ENCODE data around the gene IREB2.

IREB2 gene

DNA sequence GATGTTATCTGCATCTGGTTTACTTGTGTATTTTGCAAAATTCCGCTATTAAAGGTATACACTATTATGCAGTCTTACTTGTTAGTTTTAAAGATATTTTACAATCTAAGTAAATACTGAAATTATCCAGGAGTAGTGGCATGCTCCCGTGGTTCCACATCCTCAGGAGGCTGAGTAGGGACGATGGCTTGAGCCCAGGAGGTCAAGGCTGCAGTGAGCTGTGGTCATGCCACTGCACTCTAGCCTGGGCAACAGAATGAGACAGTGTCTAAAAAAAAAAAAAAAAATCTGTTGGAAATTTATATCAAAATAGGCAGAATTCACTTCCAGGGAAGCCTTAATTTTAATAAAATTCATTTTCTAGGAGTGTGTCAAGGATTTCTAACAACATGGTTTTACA, 41.6 kb downstream of the IREB2 start:
- TF ChIP-seq FOXP2 (optimal IDR thresholded peaks at IDR 0.05; ENCODE audit: borderline replicate concordance, extremely low read depth, extremely low read length, insufficient read depth) (no peak), SIN3A (IDR thresholded peaks at IDR 0.05; ENCODE audit: borderline replicate concordance, insufficient read depth, low read length) (no peak), POLR2AphosphoS5 (IDR thresholded peaks at IDR 0.05; ENCODE audit: low read depth, low read length) (no peak), REST (IDR thresholded peaks at IDR 0.05; ENCODE audit: insufficient read depth in 1 of 2, low read depth in 2 of 2, low read length in 2 of 2) (no peak), TAF1 (IDR thresholded peaks at IDR 0.05; ENCODE audit: borderline replicate concordance, insufficient read depth, low read length) (no peak)

DNA sequence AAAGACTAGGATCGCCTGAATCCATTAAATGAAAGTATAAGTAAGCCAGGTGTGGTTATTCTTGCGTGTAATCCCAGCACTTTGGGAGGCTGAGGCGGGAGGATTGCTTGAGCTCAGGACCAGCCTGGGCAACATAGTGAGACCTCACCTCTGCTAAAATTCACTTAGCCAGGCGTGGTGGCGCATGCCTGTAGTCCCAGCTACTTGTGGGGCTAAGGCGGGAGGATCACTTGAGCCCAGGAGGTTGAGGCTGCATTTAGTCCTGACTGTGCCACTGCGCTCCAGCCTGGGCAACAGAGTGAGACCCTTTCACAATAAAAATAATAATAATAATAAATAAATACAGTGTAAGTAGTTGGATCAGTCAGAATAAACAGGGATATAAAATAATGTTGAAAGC, 43.9 kb downstream of the IREB2 start:
- no peak for TF ChIP-seq SIN3A (IDR thresholded peaks at IDR 0.05; ENCODE audit: borderline replicate concordance, insufficient read depth, low read length)
- no peak for TF ChIP-seq FOXP2 (optimal IDR thresholded peaks at IDR 0.05; ENCODE audit: borderline replicate concordance, extremely low read depth, extremely low read length, insufficient read depth)
- no peak for TF ChIP-seq TAF1 (IDR thresholded peaks at IDR 0.05; ENCODE audit: borderline replicate concordance, insufficient read depth, low read length)
- no peak for TF ChIP-seq REST (IDR thresholded peaks at IDR 0.05; ENCODE audit: insufficient read depth in 1 of 2, low read depth in 2 of 2, low read length in 2 of 2)
- TF ChIP-seq POLR2AphosphoS5 (IDR thresholded peaks at IDR 0.05; ENCODE audit: low read depth, low read length) = no peak

- TF ChIP-seq FOXP2 (optimal IDR thresholded peaks at IDR 0.05; ENCODE audit: borderline replicate concordance, extremely low read depth, extremely low read length, insufficient read depth) (no peak), SIN3A (IDR thresholded peaks at IDR 0.05; ENCODE audit: borderline replicate concordance, insufficient read depth, low read length) (no peak), REST (IDR thresholded peaks at IDR 0.05; ENCODE audit: insufficient read depth in 1 of 2, low read depth in 2 of 2, low read length in 2 of 2) (no peak), POLR2AphosphoS5 (IDR thresholded peaks at IDR 0.05; ENCODE audit: low read depth, low read length) (no peak), TAF1 (IDR thresholded peaks at IDR 0.05; ENCODE audit: borderline replicate concordance, insufficient read depth, low read length) (no peak)
These were observed 54.9 kb downstream of the IREB2 start for GRCh38 chr15:78492872-78493271.

- TF ChIP-seq POLR2AphosphoS5 (IDR thresholded peaks at IDR 0.05; ENCODE audit: low read depth, low read length) = no peak
- no peak for TF ChIP-seq SIN3A (IDR thresholded peaks at IDR 0.05; ENCODE audit: borderline replicate concordance, insufficient read depth, low read length)
- no peak for TF ChIP-seq FOXP2 (optimal IDR thresholded peaks at IDR 0.05; ENCODE audit: borderline replicate concordance, extremely low read depth, extremely low read length, insufficient read depth)
- no peak for TF ChIP-seq REST (IDR thresholded peaks at IDR 0.05; ENCODE audit: insufficient read depth in 1 of 2, low read depth in 2 of 2, low read length in 2 of 2)
- no peak for TF ChIP-seq TAF1 (IDR thresholded peaks at IDR 0.05; ENCODE audit: borderline replicate concordance, insufficient read depth, low read length)
These were observed 63.8 kb downstream of the IREB2 start for GRCh38 chr15:78501857-78502256.

DNA sequence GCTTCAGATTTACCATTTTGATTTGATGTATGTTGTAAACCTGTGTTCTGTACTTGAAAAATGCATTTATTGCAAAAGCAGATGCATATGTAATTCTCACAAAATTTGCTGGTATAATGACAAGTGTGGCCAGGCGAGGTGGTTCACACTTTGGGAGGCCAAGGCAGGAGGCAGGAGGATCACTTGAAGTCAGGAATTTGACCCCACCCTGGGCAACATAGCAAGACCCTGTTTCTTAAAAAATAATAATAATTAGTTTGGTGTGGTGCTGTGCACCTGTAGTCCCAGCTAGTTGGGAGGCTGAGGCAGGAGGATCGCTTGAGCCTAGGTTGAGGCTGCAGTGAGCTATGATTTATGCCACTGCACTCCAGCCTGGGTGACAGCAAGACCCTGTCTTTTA, 64.6 kb downstream of the IREB2 start:
- no peak for TF ChIP-seq POLR2AphosphoS5 (IDR thresholded peaks at IDR 0.05; ENCODE audit: low read depth, low read length)
- no peak for TF ChIP-seq REST (IDR thresholded peaks at IDR 0.05; ENCODE audit: insufficient read depth in 1 of 2, low read depth in 2 of 2, low read length in 2 of 2)
- no peak for TF ChIP-seq SIN3A (IDR thresholded peaks at IDR 0.05; ENCODE audit: borderline replicate concordance, insufficient read depth, low read length)
- TF ChIP-seq FOXP2 (optimal IDR thresholded peaks at IDR 0.05; ENCODE audit: borderline replicate concordance, extremely low read depth, extremely low read length, insufficient read depth) = no peak
- TF ChIP-seq TAF1 (IDR thresholded peaks at IDR 0.05; ENCODE audit: borderline replicate concordance, insufficient read depth, low read length) = no peak
